HFFc6 (cell line): ENCODE measurements around the gene NUP210. TPM values are rescaled to one million over a fixed set of nuclear protein-coding genes. Genes with fewer than 3 reads are reported as not detected.
A peak's percentile ranks its signal among the peaks of the same experiment; 100 is the strongest.

Source experiments
- DNase-seq: peaks from one replicate; pipeline ENCODE4 v3.0.0-alpha.2; 2018
- H3K27ac Mint-ChIP-seq: 2 replicates; pipeline ENCODE4 v1.8.0; 2020; ENCODE audit warnings: mild to moderate bottlenecking, mixed read lengths
- H3K27me3 Mint-ChIP-seq: 2 replicates; pipeline ENCODE4 v1.8.0; 2021; ENCODE audit warnings: mild to moderate bottlenecking, moderate library complexity, mixed read lengths; ENCODE audit not compliant: insufficient read depth
- H3K36me3 Mint-ChIP-seq: 2 replicates; pipeline ENCODE4 v1.8.0; 2021; ENCODE audit warnings: low read depth, mixed read lengths
- H3K4me1 Mint-ChIP-seq: 2 replicates; pipeline ENCODE4 v1.8.0; 2020; ENCODE audit warnings: low read depth, mixed read lengths
- H3K4me3 Mint-ChIP-seq: 2 replicates; pipeline ENCODE4 v1.8.0; 2020; ENCODE audit warnings: mild to moderate bottlenecking, moderate library complexity, mixed read lengths
- H3K9me3 Mint-ChIP-seq: 2 replicates; pipeline ENCODE4 v1.8.0; 2020; ENCODE audit warnings: mild to moderate bottlenecking, mixed read lengths
- CTCF ChIP-seq: fragments of 200-600 bp; sonication (generic); IDR thresholded peaks from 2 replicates; pipeline ENCODE4 v1.5.0; 2021; ENCODE audit warnings: antibody characterized with exemption, mild to moderate bottlenecking
- total RNA-seq, 6 experiments: library from RNA; stranded (reverse); fragmentation: NEBNext Ultra II Directional; extraction: Animal tissue kit (Norgen Biotek cat#: 25700); gene quantifications; 2 replicates in 1 of 6; 3 replicates in 5 of 6; pipeline ENCODE4 v1.2.3, GENCODE V29; 2021

NUP210 gene
- total RNA-seq, 6 experiments from 2014 or later, result 0.33 to 3.4 (median 3.1) TPM

- Mint-ChIP-seq H3K4me3 (no peak overlapping the region), H3K27me3 (peaks cover 58% of the 10 kb centered on the region), H3K9me3 (no peaks in the 10 kb centered on the region), H3K27ac (no peak overlapping the region), H3K36me3 (no peaks in the 10 kb centered on the region), H3K4me1 (no peaks in the 10 kb centered on the region)
- TF ChIP-seq CTCF, result no peak
- no peak for DNase-seq
Measured at GRCh38 chr3:13393427-13394360, 26.4 kb downstream of the NUP210 start.

- peak; percentile 62 for TF ChIP-seq CTCF
- Mint-ChIP-seq H3K9me3 (no peaks in the 10 kb centered on the region), H3K27ac (no peak overlapping the region), H3K27me3 (peaks cover 51% of the 10 kb centered on the region), H3K36me3 (no peaks in the 10 kb centered on the region), H3K4me1 (no peaks in the 10 kb centered on the region), H3K4me3 (no peak overlapping the region)
- DNase-seq, result no peak
Measured at GRCh38 chr3:13391308-13391707, 28.8 kb downstream of the NUP210 start.

- no peaks in the 10 kb centered on the region for H3K36me3 Mint-ChIP-seq
- no peak overlapping the region for H3K27ac Mint-ChIP-seq
- TF ChIP-seq CTCF, result no peak
- no peak overlapping the region for H3K4me3 Mint-ChIP-seq
- H3K9me3 Mint-ChIP-seq, result no peaks in the 10 kb centered on the region
- no peaks in the 10 kb centered on the region for H3K4me1 Mint-ChIP-seq
- H3K27me3 Mint-ChIP-seq, result peaks cover 42% of the 10 kb centered on the region
- DNase-seq, result no peak
Measured at GRCh38 chr3:13389378-13389777, 30.7 kb downstream of the NUP210 start.

- peaks cover 40% of the 10 kb centered on the region for H3K27me3 Mint-ChIP-seq
- H3K4me1 Mint-ChIP-seq, result no peaks in the 10 kb centered on the region
- no peak overlapping the region for H3K4me3 Mint-ChIP-seq
- H3K36me3 Mint-ChIP-seq, result no peaks in the 10 kb centered on the region
- DNase-seq, result no peak
- no peak overlapping the region for H3K27ac Mint-ChIP-seq
- no peak for TF ChIP-seq CTCF
- H3K9me3 Mint-ChIP-seq, result no peaks in the 10 kb centered on the region
Measured at GRCh38 chr3:13388816-13389215, 31.3 kb downstream of the NUP210 start.

GRCh38 chr3:13385373-13385965, 34.7 kb downstream of the NUP210 start:
- H3K36me3 Mint-ChIP-seq, result no peaks in the 10 kb centered on the region
- peaks cover 18% of the 10 kb centered on the region for H3K4me1 Mint-ChIP-seq
- no peak overlapping the region for H3K27ac Mint-ChIP-seq
- no peak for DNase-seq
- no peak overlapping the region for H3K4me3 Mint-ChIP-seq
- no peaks in the 10 kb centered on the region for H3K9me3 Mint-ChIP-seq
- no peak for TF ChIP-seq CTCF
- H3K27me3 Mint-ChIP-seq, result peaks cover 25% of the 10 kb centered on the region
